MM.1S (cell line): ENCODE measurements around the gene RPS6KC1.
"Not testable (repeated sequence)": the region's sequence is repeated elsewhere in the genome, so short reads cannot be mapped to it uniquely, and the experiment has no call there.

Experiments used
- DNase-seq: peaks from one replicate; pipeline ENCODE4 v3.0.0-alpha.2; 2015
- H2AFZ ChIP-seq: fragments of 300-600 bp; sonication (generic); 2 replicates; pipeline ENCODE4 v1.6.0; 2016; ENCODE audit warnings: antibody characterized with exemption, low read length
- H3F3A ChIP-seq: fragments of 300-600 bp; sonication (generic); 2 replicates; pipeline ENCODE4 v1.6.1; 2016; ENCODE audit warnings: mild to moderate bottlenecking, antibody characterized with exemption, low read length, moderate library complexity, mixed read lengths; ENCODE audit not compliant: insufficient read depth
- H3K27ac ChIP-seq: fragments of 300-600 bp; sonication (generic); 2 replicates; pipeline ENCODE4 v1.5.1; 2016; ENCODE audit warnings: mild to moderate bottlenecking, low read length
- H3K27me3 ChIP-seq: fragments of 300-600 bp; sonication (generic); replicated peaks from 2 replicates; pipeline ENCODE4 v1.6.0; 2016; ENCODE audit warnings: low read length; ENCODE audit not compliant: insufficient read depth
- H3K36me3 ChIP-seq: fragments of 300-600 bp; sonication (generic); replicated peaks from 2 replicates; pipeline ENCODE4 v1.6.1; 2016; ENCODE audit warnings: mild to moderate bottlenecking, low read length, mixed read lengths; ENCODE audit not compliant: insufficient read depth
- H3K4me1 ChIP-seq: fragments of 300-600 bp; sonication (generic); 2 replicates; pipeline ENCODE4 v1.6.1; 2016; ENCODE audit warnings: low read length, mixed read lengths
- H3K4me2 ChIP-seq: fragments of 300-600 bp; sonication (generic); 2 replicates; pipeline ENCODE4 v1.6.0; 2016; ENCODE audit warnings: low read depth, low read length
- H3K4me3 ChIP-seq: fragments of 300-600 bp; sonication (generic); 2 replicates; pipeline ENCODE4 v1.5.1; 2016; ENCODE audit warnings: low read length, mixed read lengths
- H3K79me2 ChIP-seq: fragments of 300-600 bp; sonication (generic); 2 replicates; pipeline ENCODE4 v1.6.1; 2016; ENCODE audit warnings: mixed run types, low read length, mixed read lengths
- H3K9ac ChIP-seq: fragments of 300-600 bp; sonication (generic); 2 replicates; pipeline ENCODE4 v1.6.1; 2016; ENCODE audit warnings: low read length, mixed read lengths
- H3K9me2 ChIP-seq: fragments of 300-600 bp; sonication (generic); replicated peaks from 2 replicates; pipeline ENCODE4 v1.6.1; 2016; ENCODE audit warnings: mild to moderate bottlenecking, low read length, mixed read lengths; ENCODE audit not compliant: insufficient read depth
- H3K9me3 ChIP-seq: fragments of 300-600 bp; sonication (generic); replicated peaks from 2 replicates; pipeline ENCODE4 v1.6.1; 2016; ENCODE audit warnings: mild to moderate bottlenecking, low read length, mixed read lengths; ENCODE audit not compliant: insufficient read depth
- H4K20me1 ChIP-seq: fragments of 300-600 bp; sonication (generic); 2 replicates; pipeline ENCODE4 v1.6.1; 2016; ENCODE audit warnings: mild to moderate bottlenecking, low read length, moderate library complexity, mixed read lengths; ENCODE audit not compliant: insufficient read depth
- CTCF ChIP-seq: fragments of 300-600 bp; sonication (generic); IDR thresholded peaks from 2 replicates; pipeline ENCODE4 v1.5.1; 2016; ENCODE audit warnings: antibody characterized with exemption, low read length, mixed read lengths
- EZH2 ChIP-seq: fragments of 300-600 bp; sonication (generic); optimal IDR thresholded peaks from 2 replicates; pipeline ENCODE3; 2017; ENCODE audit warnings: low read depth, mild to moderate bottlenecking, antibody characterized with exemption, low read length, mixed read lengths
- EZH2phosphoT487 ChIP-seq: fragments of 300-600 bp; sonication (generic); IDR thresholded peaks from 2 replicates; pipeline ENCODE4 v1.6.1; 2018; ENCODE audit warnings: antibody characterized with exemption, low read length

The RPS6KC1 gene

GRCh38 chr1:213315571-213315970 is 264.5 kb downstream of the RPS6KC1 start:
- H3K9me3 ChIP-seq: no peaks in the 10 kb centered on the region
- no peak for DNase-seq
- H3K4me1 ChIP-seq: no peaks in the 10 kb centered on the region
- no peaks in the 10 kb centered on the region for H3K27me3 ChIP-seq
- no peaks in the 10 kb centered on the region for H3K9me2 ChIP-seq
- no peak overlapping the region for H3K4me3 ChIP-seq
- H3K4me2 ChIP-seq: no peak overlapping the region
- H3K79me2 ChIP-seq: no peaks in the 10 kb centered on the region
- H3K27ac ChIP-seq: no peak overlapping the region
- TF ChIP-seq EZH2phosphoT487: no peak
- TF ChIP-seq EZH2: no peak
- no peak for TF ChIP-seq CTCF
- no peaks in the 10 kb centered on the region for H3F3A ChIP-seq
- no peak overlapping the region for H2AFZ ChIP-seq
- H3K9ac ChIP-seq: no peak overlapping the region
- H3K36me3 ChIP-seq: no peaks in the 10 kb centered on the region
- H4K20me1 ChIP-seq: no peaks in the 10 kb centered on the region

- H3K4me2 ChIP-seq, H3K9me3 ChIP-seq, H3K79me2 ChIP-seq, H3K9ac ChIP-seq, H3K4me1 ChIP-seq, H3K27me3 ChIP-seq, H3K27ac ChIP-seq, H3F3A ChIP-seq, H3K36me3 ChIP-seq, H2AFZ ChIP-seq, H4K20me1 ChIP-seq, H3K9me2 ChIP-seq, H3K4me3 ChIP-seq, DNase-seq: not testable (repeated sequence)
Measured at GRCh38 chr1:213318458-213318857, 267.4 kb downstream of the RPS6KC1 start.

- Histone ChIP-seq H3F3A (no peaks in the 10 kb centered on the region), H3K27me3 (no peaks in the 10 kb centered on the region), H3K27ac (no peak overlapping the region), H3K4me2 (no peak overlapping the region), H2AFZ (no peak overlapping the region), H3K4me3 (no peak overlapping the region), H3K79me2 (no peaks in the 10 kb centered on the region), H3K9ac (no peak overlapping the region), H4K20me1 (no peaks in the 10 kb centered on the region), H3K9me3 (no peaks in the 10 kb centered on the region), H3K9me2 (no peaks in the 10 kb centered on the region), H3K36me3 (no peaks in the 10 kb centered on the region), H3K4me1 (no peaks in the 10 kb centered on the region)
- TF ChIP-seq EZH2 (no peak), EZH2phosphoT487 (no peak), CTCF (no peak)
- DNase-seq: no peak
Measured at GRCh38 chr1:213320191-213320870, 269.3 kb downstream of the RPS6KC1 start.
